NCI-H748 treated with DMSO at 0.1 percent for 48 hours (cell line): Measurements from ENCODE around the gene ZBTB16.

Source experiments
- DNase-seq: peaks from one replicate; lab custom pipeline; 2025; lab: John Stamatoyannopoulos, UW

The ZBTB16 gene

DNA sequence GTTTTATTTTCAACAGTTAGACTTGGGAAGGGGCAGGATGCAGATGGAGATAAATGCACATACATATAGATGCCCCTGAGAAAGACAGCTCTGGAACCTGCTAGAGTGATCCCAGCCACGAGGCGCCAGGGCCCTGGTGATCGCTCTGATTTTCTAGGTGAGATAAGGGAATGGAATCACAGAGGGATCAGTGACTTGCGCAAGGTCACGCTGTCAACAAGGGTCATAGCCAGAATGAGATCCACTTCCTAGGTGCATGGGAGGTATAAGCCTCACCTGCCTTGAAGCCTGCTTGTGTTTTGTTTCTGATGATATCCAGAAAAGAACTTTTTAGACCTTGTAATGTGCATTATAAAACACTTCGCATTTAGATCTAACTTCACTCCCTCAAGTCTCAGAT, 47.5 kb downstream of the ZBTB16 start:
- DNase-seq = no peak

DNA sequence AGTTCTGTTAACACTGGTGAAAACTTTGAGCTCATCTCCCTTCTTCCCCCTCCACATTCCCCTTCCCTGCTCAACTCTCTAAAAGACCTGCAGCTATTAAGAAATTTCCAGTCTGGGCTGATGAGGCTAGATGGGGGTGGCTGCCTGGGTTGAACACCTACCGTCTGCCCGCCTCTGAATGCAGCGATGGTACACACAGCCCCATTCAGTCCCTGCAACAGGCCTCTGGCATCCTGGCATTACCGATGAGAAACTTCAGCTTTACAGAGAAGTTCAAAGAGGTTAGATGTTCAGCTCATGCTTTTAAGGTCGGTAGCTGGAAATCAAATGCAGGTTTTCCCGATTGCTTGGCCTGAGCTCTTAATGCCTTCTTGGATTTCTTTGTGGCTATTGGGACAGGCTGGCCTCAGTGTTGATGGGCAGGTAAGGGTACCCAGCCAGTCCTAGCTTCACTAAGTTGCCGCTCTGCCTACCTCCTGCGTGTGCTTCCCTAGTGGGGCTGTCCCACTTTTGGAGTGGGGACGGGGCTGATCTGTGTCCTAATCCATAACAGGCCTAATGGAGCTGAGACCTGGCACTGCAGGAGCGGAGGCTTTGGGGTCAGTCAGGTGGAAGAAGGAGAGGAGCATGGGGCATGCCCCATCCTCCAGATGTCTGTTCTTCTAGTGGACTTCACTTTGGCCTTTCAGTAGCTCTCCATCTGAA, 49.1 kb downstream of the ZBTB16 start:
- DNase-seq = no peak

DNA sequence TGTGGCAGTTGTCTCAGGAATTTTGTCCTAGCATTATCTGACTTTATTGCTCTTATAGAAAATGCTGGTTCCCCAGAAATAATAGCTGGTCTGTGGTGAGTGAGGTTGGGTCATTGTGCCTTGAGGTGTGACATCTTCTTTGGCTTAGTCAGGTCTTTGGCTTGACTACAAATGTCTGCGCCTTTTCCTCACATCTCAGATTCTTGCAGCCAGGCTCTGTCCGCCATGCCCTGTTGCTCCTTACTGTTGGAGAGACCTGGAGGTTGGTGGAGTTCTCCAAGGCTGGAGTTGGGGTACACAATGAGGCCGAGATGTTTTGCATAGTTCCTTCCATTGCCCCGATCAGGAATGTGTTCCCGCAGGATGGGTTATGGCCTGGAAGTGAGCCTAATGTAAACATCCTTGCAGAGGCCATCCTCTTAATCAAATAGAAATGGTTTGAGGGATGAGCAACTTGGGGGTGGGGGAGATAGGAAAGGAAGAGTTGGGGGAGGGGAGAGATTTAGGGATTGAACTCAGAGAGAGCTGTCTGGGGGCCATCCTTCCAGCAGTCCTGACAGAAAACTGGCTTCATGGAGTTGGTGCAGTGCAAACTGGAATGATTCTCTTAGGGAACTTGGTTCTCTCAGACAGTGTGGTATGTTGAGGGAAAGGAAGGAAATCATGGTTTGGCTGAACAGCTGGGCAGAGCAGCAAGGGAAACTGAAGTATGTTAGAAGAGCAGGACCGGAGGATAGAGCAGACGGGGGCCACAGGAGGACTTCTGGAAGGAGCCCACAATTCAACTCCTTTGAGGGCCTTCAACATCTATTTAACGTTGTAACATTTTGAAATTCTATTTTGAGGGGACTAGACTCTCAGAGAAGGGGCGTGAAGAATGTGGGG, 49.9 kb downstream of the ZBTB16 start:
- DNase-seq = no peak

DNA sequence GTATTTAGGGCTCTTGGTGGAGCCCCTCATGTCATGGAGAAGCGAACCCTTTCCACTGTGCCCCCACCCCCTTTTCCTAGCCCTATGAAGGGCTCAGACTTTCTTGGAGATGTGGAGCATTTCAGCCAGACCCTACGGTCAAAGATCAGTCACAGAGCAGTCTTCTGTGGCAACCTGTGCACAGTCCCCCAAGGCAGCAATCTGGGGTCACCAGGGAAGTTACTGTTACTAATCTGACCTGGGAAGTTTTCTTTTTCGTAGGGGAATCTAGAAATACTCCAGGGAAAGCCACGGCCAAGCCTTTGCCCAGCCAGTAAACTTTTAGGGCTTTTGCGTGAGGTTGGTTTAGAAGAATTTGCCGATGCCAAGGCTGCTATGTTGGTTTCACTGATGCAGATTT, 50.6 kb downstream of the ZBTB16 start:
- DNase-seq = no peak

DNA sequence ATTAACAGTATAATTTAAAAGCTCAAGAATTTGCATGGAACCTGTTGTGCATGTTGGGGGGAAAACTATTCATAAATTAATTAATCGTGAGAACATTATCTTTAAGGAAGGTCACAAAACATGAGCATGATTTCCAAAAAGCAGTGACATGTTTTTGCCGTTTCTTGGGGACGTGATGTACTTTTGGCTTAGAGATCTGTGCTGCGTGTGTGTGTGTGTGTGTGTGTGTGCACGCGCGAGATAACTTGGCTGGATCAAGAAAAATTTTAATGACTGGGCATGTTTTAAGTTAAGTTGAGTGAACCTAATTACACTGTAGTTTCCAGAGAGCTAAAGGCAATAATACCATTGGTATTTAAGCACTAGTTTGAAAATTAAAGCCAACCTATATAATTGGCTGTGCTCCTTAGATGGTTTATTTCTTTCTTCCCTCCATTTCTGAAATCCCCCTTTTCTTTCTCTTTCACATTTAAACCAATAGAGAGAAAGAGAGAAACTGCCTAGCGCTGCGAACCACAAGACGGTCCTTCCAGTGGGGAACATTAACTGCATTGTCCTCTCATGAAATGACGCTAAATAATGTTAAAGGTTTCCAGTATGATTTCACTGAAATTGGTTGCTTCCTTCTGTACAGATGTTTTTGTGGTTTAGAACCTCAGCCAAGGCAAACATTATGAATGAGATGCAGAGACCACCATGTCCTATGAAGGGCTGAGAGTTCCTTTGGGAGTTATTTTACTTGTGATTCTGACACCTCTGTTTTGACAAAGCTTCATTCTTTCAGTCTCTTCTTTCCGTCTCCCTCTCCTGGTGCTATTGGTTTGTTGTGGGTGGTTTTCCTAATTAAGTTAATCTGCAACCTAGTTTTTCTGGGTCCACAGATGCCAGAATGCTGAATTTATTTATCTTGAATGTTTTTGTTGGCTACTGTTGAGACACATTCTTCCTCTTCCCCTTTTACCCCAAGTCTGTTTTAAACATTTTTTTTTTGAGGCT, 51.7 kb downstream of the ZBTB16 start:
- DNase-seq = no peak

DNA sequence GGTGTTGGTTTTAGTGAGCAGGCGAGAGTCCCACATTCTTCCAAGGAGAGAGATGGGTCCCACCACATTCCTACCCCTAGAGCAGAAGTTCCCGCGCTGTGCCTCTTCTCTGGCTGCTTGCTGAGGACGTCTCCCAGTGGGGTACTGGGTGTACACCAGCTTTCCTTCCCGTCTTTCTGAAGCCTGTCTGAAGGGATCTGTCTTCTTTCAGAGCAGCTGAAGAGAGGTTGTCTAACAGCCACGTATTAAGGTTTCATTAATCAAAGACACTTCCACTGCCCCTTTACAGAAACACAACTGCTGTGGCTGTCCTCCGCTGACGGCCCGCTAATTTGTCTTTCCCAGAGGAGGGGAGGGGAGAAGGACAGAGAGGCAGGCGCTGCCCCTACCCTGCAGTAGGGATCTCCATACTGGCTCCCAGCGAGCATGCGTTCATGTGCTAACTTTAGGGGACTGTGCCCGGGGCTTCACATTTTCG, 56.0 kb downstream of the ZBTB16 start:
- DNase-seq = no peak

DNA sequence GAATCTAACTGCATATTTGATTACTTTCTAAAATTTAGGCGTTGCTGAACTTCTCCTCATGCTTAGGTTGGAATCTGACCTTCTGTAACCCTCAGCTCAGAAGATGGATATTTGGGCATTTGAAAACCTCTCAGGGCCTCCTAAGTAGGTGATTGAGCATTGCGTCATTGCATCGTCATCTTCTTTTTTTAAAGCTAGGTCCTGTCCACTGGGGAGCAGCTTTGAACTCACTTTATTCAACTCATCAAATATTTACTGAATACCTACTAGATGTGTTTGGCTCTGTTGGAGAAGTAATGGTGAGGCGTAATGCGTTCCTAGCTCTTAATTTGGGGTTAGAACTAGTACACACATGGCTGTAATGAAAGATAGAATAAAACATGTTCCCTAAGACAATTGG, 56.8 kb downstream of the ZBTB16 start:
- DNase-seq = no peak

DNA sequence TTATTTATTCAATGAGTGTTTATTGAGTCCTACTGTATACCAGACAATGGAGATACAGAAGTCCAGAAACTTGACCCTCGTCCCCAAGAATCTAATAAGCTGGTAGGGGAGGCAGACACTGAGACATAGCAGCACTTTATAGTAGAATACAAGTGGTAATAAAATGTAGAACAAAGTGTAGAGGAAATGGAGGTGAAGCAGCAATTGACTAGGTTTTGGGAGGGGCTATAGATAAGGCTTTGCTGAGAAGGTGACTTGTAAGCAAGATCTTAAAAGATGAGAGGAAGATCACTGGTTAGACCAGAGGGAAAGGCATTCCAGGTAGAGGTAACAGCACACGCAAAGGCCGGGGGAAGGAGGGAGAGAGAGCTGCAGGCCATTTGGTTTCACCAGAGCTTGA, 57.3 kb downstream of the ZBTB16 start:
- DNase-seq = no peak

DNA sequence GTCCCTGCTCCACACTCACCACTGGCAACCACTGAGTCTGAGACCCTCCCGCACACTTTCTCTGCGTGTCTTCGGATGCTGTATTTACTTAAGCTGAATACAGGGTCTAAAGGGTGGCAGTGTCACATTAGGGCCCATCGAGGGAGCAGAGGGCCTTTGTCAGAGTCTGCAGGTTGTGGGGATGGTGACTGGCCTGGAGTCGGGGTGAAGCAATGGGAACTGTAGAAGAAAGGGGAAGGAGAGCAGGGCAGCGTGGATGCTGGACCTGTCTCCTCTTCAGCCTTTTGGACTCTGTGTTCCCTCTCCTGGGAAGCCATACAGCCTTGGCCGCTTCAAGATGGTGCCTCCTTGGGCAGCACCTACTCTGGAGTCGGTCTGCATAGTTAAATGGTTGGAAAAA, 61.1 kb downstream of the ZBTB16 start:
- no peak for DNase-seq

DNA sequence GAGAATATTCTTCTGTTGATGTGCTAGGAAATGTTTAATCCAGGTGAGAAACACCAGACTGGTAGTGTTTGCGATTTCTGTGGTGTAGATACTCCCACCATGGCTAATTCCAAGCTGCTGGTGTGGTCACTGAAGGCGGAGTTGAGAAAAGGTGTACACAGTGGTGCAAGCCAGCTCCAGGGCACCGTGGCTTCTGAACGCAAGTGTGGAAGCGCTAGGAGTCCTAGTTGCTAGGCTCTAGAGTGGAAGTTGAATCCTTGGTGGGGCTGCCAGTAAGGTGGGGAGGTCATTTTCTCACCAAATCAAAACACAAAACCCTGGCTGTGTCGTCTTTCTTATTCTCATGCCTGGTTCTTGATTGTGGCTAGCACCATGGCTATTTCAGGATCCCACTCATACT, 61.6 kb downstream of the ZBTB16 start:
- DNase-seq = no peak

DNA sequence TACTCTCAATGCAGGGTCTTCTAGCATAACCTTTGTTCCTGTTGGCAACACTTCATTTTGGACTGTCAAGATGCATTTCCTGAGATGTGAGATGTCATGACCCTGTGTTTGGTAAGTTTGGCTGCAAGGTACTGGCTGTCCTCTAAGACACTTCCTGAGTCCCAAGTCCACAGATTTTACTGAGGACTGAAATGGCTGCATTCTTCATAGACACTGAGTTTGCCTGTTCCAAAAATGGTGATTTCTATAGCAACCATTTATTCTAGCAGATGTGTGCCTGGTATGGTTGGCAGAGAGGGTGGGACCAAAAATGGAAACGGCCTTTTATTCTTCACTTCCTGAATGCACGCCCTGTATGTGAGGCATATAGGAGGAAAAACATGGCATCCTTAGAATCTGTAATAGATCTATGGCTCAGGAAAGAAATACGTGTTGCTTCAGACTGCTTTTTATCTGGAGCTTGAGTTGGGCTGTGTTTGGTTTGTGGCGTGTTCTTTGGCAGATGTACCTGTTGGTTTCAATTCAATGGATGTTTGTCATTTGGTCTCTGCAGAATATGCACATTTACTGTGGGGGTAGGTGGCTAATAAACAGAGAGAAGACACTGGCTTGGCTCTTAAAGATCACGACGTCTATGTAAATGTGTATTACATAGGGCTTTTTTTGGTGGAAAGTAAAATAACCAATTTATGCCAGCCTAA, 62.4 kb downstream of the ZBTB16 start:
- no peak for DNase-seq

DNA sequence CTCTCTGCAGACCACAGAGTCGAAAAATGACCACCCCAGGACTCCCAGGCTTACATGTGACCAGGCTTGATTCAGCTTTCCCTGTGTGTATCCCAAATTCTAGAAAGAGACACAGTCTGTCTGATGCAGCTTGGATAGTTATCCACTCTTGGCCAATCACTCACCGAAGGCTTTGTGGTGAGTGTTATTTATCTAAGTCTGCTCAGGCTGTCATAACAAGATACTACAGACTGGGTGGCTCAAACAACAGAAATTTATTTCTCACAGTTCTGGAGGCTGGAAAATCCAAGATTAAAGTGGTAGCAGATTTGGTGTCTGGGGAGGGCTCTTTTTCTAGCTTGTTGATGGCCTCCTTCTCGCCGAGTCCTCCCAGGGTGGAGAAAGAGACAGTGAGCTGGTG, 63.2 kb downstream of the ZBTB16 start:
- DNase-seq = no peak

DNA sequence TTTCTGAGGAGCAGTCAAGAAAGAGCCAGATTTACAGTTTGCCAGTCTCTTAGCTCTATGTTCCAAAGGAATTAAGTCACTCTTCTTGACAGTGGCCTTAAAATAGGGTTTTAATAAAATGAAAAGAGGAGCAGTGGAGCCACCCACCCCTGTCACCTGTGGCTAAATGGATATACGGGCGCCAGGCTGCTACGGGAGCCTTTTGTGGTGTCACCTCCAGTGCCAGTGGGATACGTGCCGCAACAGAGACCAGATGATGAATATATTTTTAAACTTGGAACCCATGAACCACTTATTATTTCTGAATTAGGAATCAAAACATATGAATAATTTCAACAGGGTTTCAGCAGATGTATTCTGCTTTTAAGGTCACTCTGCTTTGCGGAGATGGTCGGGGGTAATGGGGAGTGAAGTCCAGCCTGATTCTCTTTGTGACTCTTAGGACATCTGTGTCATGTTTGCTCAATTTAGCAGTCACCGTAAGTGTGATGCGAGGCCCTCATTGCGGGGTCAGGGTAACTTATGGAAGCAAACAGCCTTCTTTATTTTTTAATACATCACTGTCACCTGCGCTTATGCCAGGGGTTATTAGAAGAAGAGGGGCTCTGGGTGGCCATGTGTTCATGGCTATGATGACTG, 64.3 kb downstream of the ZBTB16 start:
- no peak for DNase-seq

DNA sequence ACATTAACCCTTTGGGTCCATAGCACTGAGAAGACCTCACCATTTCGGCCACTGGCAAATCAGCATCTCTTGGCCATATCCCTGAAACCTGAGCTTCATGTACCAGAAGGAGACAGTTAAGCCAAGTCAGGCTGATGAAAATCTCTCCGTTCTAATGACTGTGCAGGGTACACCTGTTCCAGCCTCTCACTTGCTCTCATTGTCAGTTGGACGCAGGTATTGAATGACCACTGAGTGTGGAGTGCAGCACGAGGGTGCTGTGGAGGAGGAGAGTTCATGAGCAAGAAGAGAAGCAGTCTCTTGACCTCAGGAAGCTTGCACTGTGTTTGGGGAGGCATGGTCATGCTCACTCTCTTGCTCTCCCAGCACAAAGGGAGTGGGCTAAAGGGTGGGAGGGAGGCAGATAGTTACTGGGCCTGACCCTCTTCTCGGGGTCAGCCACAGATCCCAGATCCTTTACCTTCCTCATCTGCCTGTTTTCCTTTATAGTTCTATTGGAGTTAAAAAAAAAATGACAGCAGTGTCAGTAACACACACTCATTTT, 65.2 kb downstream of the ZBTB16 start:
- DNase-seq = no peak

DNA sequence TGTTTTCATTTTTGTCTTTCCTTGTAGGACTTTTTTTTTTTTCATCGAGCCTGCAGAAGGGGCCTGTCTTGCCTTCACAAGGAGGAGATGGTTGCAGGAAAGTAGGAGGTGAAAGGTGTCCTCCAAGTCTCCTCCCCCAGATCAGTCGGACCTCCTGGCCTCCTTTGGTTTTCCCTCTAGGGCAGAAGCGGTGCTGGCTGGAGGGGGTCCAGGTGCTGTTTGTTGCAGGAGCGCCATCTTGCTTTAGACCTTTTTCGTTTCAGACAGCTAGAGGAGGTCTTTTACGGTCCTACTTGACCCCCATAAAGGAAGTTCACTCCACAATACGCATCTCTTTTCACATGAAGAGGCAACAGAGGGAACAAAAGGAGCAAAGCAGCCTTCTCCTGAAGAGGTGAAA, 66.0 kb downstream of the ZBTB16 start:
- no peak for DNase-seq

DNA sequence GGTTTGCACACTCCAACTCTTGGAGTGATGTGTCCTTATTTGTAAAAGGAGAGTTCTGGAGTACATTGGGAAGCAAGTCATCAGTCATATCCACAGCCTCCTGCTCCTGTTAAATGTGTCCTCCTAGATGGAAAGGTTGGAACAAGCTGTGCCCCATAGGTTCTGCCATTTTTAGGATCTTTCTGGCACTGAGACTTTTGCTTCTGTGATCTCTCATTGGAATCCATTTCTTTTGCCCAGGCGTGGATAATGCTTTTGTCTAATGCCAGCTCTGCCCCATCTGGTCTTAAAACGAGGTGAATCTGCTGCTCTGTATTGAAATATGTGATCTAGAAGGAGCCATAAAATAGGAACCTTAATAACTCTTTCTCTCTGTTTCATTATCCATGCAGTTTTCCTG, 66.4 kb downstream of the ZBTB16 start:
- no peak for DNase-seq

DNA sequence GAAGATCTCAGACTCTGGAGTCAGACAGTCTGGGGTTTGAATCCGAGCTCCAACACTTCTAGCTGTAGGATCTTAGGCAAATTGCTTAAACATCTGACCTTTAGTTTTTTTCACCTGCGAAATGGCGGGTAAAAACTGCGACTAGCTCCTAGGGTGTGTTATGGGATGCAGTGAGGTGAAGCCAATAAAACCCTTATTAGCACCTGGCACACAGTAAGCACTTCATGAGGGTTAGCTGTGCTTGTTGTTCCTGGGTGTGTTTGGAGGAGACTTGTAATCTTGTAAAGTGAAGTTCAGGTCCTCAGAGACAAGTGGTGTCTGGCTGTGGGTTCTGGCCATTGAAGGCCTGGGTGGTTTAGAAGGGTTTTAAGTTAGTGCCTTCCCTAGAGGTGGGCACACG, 68.9 kb downstream of the ZBTB16 start:
- no peak for DNase-seq

DNA sequence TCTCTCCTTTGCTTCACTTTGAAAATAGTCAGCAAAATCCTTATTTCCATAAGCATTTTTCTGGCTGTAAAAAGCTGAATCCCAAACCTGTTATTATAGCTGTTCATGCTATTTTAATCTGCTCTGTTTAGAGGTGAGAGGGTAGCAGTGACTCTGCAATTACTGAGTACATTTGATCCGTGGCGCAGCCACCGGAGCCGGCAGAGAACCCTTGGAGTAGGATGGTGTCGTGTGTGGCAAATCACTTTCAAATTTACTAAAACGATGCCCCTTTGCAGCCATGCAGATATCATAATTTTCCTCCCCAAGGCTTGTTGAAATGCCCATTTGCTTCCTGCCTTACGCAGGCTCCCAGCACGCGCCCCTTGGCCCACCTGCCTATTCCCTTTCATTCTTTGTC, 69.6 kb downstream of the ZBTB16 start:
- DNase-seq = no peak

DNA sequence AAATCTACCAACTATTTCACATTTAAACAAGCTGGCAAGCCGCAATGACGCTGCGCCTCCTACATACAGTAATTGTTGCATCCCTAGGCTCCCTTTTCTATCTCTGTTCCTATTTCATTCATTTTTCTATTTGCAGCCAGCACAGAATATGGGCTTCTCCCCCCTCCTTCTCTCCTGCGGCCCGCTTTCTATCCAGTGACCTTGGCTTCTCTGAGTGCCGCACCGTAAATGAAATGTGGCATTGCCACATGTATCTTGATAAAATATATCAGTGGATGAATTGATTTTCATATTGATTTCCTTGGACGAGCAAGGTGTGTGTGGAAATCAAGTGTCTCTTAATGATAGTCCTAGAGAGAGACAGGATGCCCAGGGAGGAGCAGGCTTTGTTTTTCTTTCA, 70.2 kb downstream of the ZBTB16 start:
- no peak for DNase-seq

DNA sequence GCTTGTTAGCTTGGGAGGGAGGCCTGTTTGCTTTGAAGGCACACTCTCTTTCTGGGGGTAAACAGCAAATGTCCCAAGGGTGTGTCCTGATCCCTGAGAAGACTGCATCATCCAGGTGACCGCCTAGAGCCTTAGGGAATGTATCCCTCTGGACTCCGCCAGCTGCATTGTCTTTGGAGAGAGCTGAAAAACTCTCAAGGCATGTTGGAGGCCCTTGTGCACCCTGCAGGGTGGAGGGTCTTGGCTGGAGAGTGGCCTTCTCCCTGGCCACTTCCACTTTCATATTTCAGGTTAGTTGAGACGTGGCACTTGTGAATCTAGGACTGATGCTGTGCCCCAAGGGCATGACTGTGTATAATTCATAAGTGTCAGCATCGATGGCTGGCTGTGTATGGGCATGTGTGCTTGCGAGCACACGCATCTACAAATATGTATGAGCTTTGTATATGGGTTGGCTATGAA, 70.6 kb downstream of the ZBTB16 start:
- no peak for DNase-seq
